K562 (cell line): ENCODE measurements around the gene DPEP3. TPM values are rescaled to one million over a fixed set of nuclear protein-coding genes. Genes with fewer than 3 reads are reported as not detected.

Experiments
- ATAC-seq: fragments of 200-7000 bp; cut with Tn5 transposase; 3 replicates; pipeline ENCODE4 v1.9.1; 2020; ENCODE audit warnings: moderate library complexity
- BruUV-seq: library from RNA; stranded (reverse); fragments of 400-500 nt; replicated peaks from 2 replicates; lab custom pipeline; 2021; lab: Mats Ljungman, UMichigan
- CTCF ChIA-PET: fragments of 300-600 bp; formaldehyde crosslinking; extraction: SDS; loops from one replicate; lab custom pipeline; 2021; ENCODE audit warnings: low intra/inter-chr PET ratio; lab: Yijun Ruan, JAX
- POLR2A ChIA-PET: fragments of 300-600, 350-650 bp; sonication (Branson Sonifier 250); formaldehyde crosslinking; extraction: SDS; loops from one replicate; lab custom pipeline; 2021; ENCODE audit warnings: antibody characterized with exemption, inconsistent platforms; lab: Yijun Ruan, JAX
- DNase-seq, 4 experiments: peaks; one replicate each; pipeline versions ENCODE4 v3.0.0 to v3.0.0-alpha.2; 2011 to 2018; ENCODE audit warnings: low spot score in 3 of 4, mixed read lengths in 3 of 4; ENCODE audit errors: extremely low read depth in 1 of 4
- FAIRE-seq: peaks from 2 replicates; lab custom pipeline; 2011; peaks lifted over from hg19 to GRCh38; lab: Jason Lieb, UNC
- H2AFZ ChIP-seq: 2 replicates; pipeline ENCODE4 v1.6.0; 2011; ENCODE audit warnings: low read depth, low read length, control low read depth, inconsistent platforms
- H3K27ac ChIP-seq: fragments of 200-600 bp; 3 replicates; pipeline ENCODE4 v1.8.0; 2011; ENCODE audit warnings: low read depth, mild to moderate bottlenecking, control low read depth, inconsistent platforms, low read length, moderate library complexity, mixed read lengths; ENCODE audit errors: extremely low read depth
- H3K27me3 ChIP-seq, 2 experiments: fragments of 300-600 bp in 1 of 2; 2 replicates in 1 of 2; 3 replicates in 1 of 2; pipeline versions ENCODE4 v1.6.0 to v1.8.0; 2011; ENCODE audit warnings: inconsistent platforms in 2 of 2, low read length in 2 of 2, mild to moderate bottlenecking in 1 of 2, mixed read lengths in 1 of 2, moderate library complexity in 1 of 2; ENCODE audit not compliant: control insufficient read depth in 2 of 2, insufficient read depth in 2 of 2
- H3K36me3 ChIP-seq: fragments of 300-600 bp; 3 replicates; pipeline ENCODE4 v1.8.0; 2011; ENCODE audit warnings: mild to moderate bottlenecking, low read length, inconsistent platforms; ENCODE audit not compliant: control insufficient read depth, insufficient read depth
- H3K4me1 ChIP-seq, 2 experiments: fragments of 200-600 bp in 1 of 2; replicated peaks in 1 of 2; 2 replicates in 1 of 2; 3 replicates in 1 of 2; pipeline versions ENCODE4 v1.5.1 to v1.8.0; 2011; ENCODE audit warnings: inconsistent platforms in 2 of 2, low read length in 2 of 2, mild to moderate bottlenecking in 1 of 2, mixed read lengths in 1 of 2, moderate library complexity in 1 of 2; ENCODE audit not compliant: control insufficient read depth in 2 of 2, insufficient read depth in 2 of 2
- H3K4me2 ChIP-seq: 2 replicates; pipeline ENCODE4 v1.6.1; 2011; ENCODE audit warnings: low read length, control low read depth, inconsistent platforms, mixed read lengths; ENCODE audit not compliant: insufficient read depth
- H3K4me3 ChIP-seq: fragments of 200-600 bp; sonication (generic), shearing (Covaris generic); 2 replicates; pipeline ENCODE4 v1.5.1; 2016; ENCODE audit warnings: control low read depth, inconsistent platforms
- H3K79me2 ChIP-seq: fragments of 200-600 bp; 3 replicates; pipeline ENCODE4 v1.8.0; 2011; ENCODE audit warnings: low read length, inconsistent platforms; ENCODE audit not compliant: control insufficient read depth, insufficient read depth
- H3K9ac ChIP-seq, 2 experiments: 2 replicates each; pipeline versions ENCODE4 v1.6.0 to v1.6.1; 2011; ENCODE audit warnings: low read depth in 2 of 2, low read length in 2 of 2, control low read depth in 1 of 2, inconsistent platforms in 1 of 2, mild to moderate bottlenecking in 1 of 2, mixed read lengths in 1 of 2; ENCODE audit not compliant: insufficient read depth in 1 of 2
- H3K9me1 ChIP-seq: one replicate; pipeline ENCODE4 v1.6.0; 2011; ENCODE audit warnings: inconsistent platforms, mild to moderate bottlenecking, low read length, moderate library complexity; ENCODE audit not compliant: control insufficient read depth, insufficient read depth
- H3K9me3 ChIP-seq: replicated peaks from 2 replicates; pipeline ENCODE4 v1.5.1; 2011; ENCODE audit warnings: low read depth, low read length, inconsistent platforms; ENCODE audit not compliant: control insufficient read depth, insufficient read depth
- H4K20me1 ChIP-seq: replicated peaks from 2 replicates; pipeline ENCODE4 v1.6.1; 2011; ENCODE audit warnings: low read length, inconsistent platforms, mixed read lengths; ENCODE audit not compliant: control insufficient read depth, insufficient read depth
- CTCF ChIP-seq, 3 experiments: IDR thresholded peaks in 2 of 3; conservative IDR thresholded peaks in 1 of 3; 2 replicates each; pipeline ENCODE4 v1.5.1; 2011 to 2012; ENCODE audit warnings: low read length in 3 of 3, mild to moderate bottlenecking in 3 of 3, control low read depth in 2 of 3, improper control_type of control experiment in 1 of 3, inconsistent platforms in 1 of 3, low read depth in 1 of 3, mixed read lengths in 1 of 3, moderate library complexity in 1 of 3; ENCODE audit not compliant: insufficient read depth in 2 of 3
- HNRNPL ChIP-seq: fragments of 200-400 bp; formaldehyde crosslinking; IDR thresholded peaks from 2 replicates; pipeline ENCODE4 v1.6.1; 2017; ENCODE audit warnings: low read depth, mild to moderate bottlenecking, low read length
- IRF1 ChIP-seq: sonication (generic); formaldehyde crosslinking; IDR thresholded peaks from 2 replicates; pipeline ENCODE4 v1.8.0; 2022; ENCODE audit warnings: missing genetic modification reagents, mild to moderate bottlenecking, borderline replicate concordance
- NFATC3 ChIP-seq: fragments of 450-650 bp; IDR thresholded peaks from 2 replicates; pipeline ENCODE4 v1.6.1; 2017; ENCODE audit warnings: mild to moderate bottlenecking
- PHB ChIP-seq: fragments of 250-450 bp; sonication (Bioruptor Pico); IDR thresholded peaks from 2 replicates; pipeline ENCODE4 v1.5.0; 2021
- PHTF2 ChIP-seq: fragments of 250-450 bp; sonication (Bioruptor Pico); IDR thresholded peaks from 2 replicates; pipeline ENCODE4 v1.5.0; 2021; ENCODE audit warnings: mild to moderate bottlenecking
- PRPF4 ChIP-seq: fragments of 200-400 bp; formaldehyde crosslinking; IDR thresholded peaks from one replicate; pipeline ENCODE4 v1.6.1; 2017; ENCODE audit warnings: low read length, low read depth, mild to moderate bottlenecking; ENCODE audit not compliant: insufficient read depth, poor library complexity, severe bottlenecking
- SMAD2 ChIP-seq: fragments of 150-350 bp; IDR thresholded peaks from 2 replicates; pipeline ENCODE4 v1.6.1; 2014; ENCODE audit warnings: low read depth, mild to moderate bottlenecking, low read length
- SPI1 ChIP-seq: IDR thresholded peaks from 2 replicates; pipeline ENCODE4 v1.6.1; 2011; ENCODE audit warnings: low read depth, low read length, control low read depth, borderline replicate concordance
- TEAD1 ChIP-seq, 2 experiments: fragments of 450-650 bp in 1 of 2; sonication (generic) in 1 of 2; formaldehyde crosslinking; IDR thresholded peaks; 2 replicates each; pipeline versions ENCODE4 v1.4.0 to v1.8.0; 2020 to 2022; ENCODE audit warnings: mild to moderate bottlenecking in 2 of 2, missing genetic modification reagents in 1 of 2
- TEAD4 ChIP-seq, 2 experiments: sonication (generic) in 1 of 2; formaldehyde crosslinking in 1 of 2; IDR thresholded peaks; 2 replicates each; pipeline versions ENCODE4 v1.6.1 to v1.8.0; 2012 to 2022; ENCODE audit warnings: borderline replicate concordance in 1 of 2, inconsistent platforms in 1 of 2, low read length in 1 of 2, mild to moderate bottlenecking in 1 of 2, missing genetic modification reagents in 1 of 2
- YBX1 ChIP-seq: fragments of 450-650 bp; IDR thresholded peaks from 2 replicates; pipeline ENCODE4 v1.7.1; 2016; ENCODE audit warnings: mild to moderate bottlenecking
- ZMIZ1 ChIP-seq, 2 experiments: fragments of 150-350 bp in 1 of 2; IDR thresholded peaks; 2 replicates each; pipeline ENCODE4 v1.6.1; 2012 to 2016; ENCODE audit warnings: low read depth in 2 of 2, low read length in 2 of 2, mild to moderate bottlenecking in 1 of 2, moderate library complexity in 1 of 2
- ZNF445 ChIP-seq: fragments of 250-450 bp; sonication (Bioruptor Pico); IDR thresholded peaks from 2 replicates; pipeline ENCODE4 v1.4.0; 2020; ENCODE audit warnings: low read depth, mild to moderate bottlenecking, moderate library complexity
- ZNF830 ChIP-seq: fragments of 250-450 bp; sonication (Bioruptor Pico); IDR thresholded peaks from 2 replicates; pipeline ENCODE4 v1.5.0; 2021; ENCODE audit warnings: mild to moderate bottlenecking
- WGBS: fragments of 100-300 bp; shearing (Covaris generic); methylation state at CpG from one replicate; pipeline ENCODE4 v1.1.6; 2016; ENCODE audit warnings: low coverage, mixed read lengths; ENCODE audit not compliant: insufficient coverage; ENCODE audit errors: missing lambda C conversion rate; 5-methylcytosine and 5-hydroxymethylcytosine counted together
- in situ Hi-C: fragments of 300-500 bp; cut with MboI; formaldehyde crosslinking; loops from 4 replicates; pipeline ENCODE4 v1.15.0; 2018; ENCODE audit warnings: inconsistent platforms, mixed read lengths
- intact Hi-C: fragments of 100-400 bp; cut with micrococcal nuclease; formaldehyde crosslinking; loops from 2 replicates; pipeline ENCODE4 v1.14.2; 2022
- polyA plus RNA-seq, 8 experiments: library from polyadenylated mRNA; depleted of rRNA in 4 of 8; stranded (reverse) in 5 of 8; unstranded in 3 of 8; fragments of >200 nt; fragmentation: Nextera tagmentation in 2 of 8; fragmentation: Illumina TruSeq in 1 of 8; extraction: Ambion mirVana in 2 of 8; extraction: Trizol in 1 of 8; gene quantifications; 2 replicates each; pipeline versions ENCODE4 v1.2.1 to v1.2.3, GENCODE V29; 2011 to 2014; ENCODE audit warnings: inconsistent platforms in 1 of 8, missing spikeins in 1 of 8
- total RNA-seq, 7 experiments: library from RNA; depleted of rRNA in 6 of 7; stranded (reverse); fragments of >200 nt in 6 of 7; fragmentation: Illumina TruSeq in 2 of 7; extraction: Trizol in 2 of 7; gene quantifications; 2 replicates each; pipeline versions ENCODE4 v1.2.1 to v1.2.3, GENCODE V29; 2011 to 2021; ENCODE audit warnings: low replicate concordance in 1 of 7

Gene DPEP3
- total and polyA plus RNA-seq, 9 of the 15 experiments (the other 6 are each of a cell fraction or from before 2014, with no cell fraction given): not detected

- H3K4me1 ChIP-seq: peaks cover 12 to 60% of the 10 kb centered on the region in 2 experiments; a peak in 4 of 5 replicates
- H2AFZ ChIP-seq: no peak within 1 kb of the TSS
- no peak for ATAC-seq
- FAIRE-seq: no peak
- H3K27ac ChIP-seq: no peak within 1 kb of the TSS
- H3K36me3 ChIP-seq: peaks cover 24% of the 10 kb centered on the region; the same call in 2 of the 3 replicates
- peak within 1 kb of the TSS in 1 of 2 experiments; percentile 83; a peak in 2 of 4 replicates for H3K9ac ChIP-seq
- in situ Hi-C loops (no loop called here), intact Hi-C loops (loop anchor here (10.0 kb wide), 1 partner anchor 407 kb away; the partner anchor contains the start of gene RIPOR1)
- POLR2A ChIA-PET: interaction anchor here (0.9 to 2.5 kb wide), 3 partner anchors 10 to 40 kb away, joined by 3 to 8 read pairs (median 4); no protein-coding TSS in a partner anchor
- no peaks in the 10 kb centered on the region for H3K9me3 ChIP-seq
- H3K27me3 ChIP-seq: no peaks in the 10 kb centered on the region
- BruUV-seq: no TSS peak
- H3K9me1 ChIP-seq: no peaks in the 10 kb centered on the region
- no peak within 1 kb of the TSS for H3K4me3 ChIP-seq
- CTCF ChIA-PET: no interaction called here
- H4K20me1 ChIP-seq: no peaks in the 10 kb centered on the region; the same call in 1 of the 2 replicates
- no peak within 1 kb of the TSS for H3K4me2 ChIP-seq
- peaks cover 35% of the 10 kb centered on the region for H3K79me2 ChIP-seq
- DNase-seq: no peak
- WGBS: 75% methylated on average over 14 of the region's 15 CpGs
- TF ChIP-seq SMAD2 (no peak), ZNF445 (CRISPR knock-in tag) (no peak), NFATC3 (no peak), IRF1 (CRISPR knock-in tag) (no peak), CTCF (IDR thresholded peaks at IDR 0.05 in 2 of 3, conservative IDR thresholded peaks at IDR 0.05 in 1 of 3; ENCODE audit: insufficient read depth in 2 of 3, low read depth in 1 of 3, low read length in 3 of 3) (peak in 2 of 3 experiments; percentile 6 to 14; a peak in 1 of 6 replicates), ZNF830 (CRISPR knock-in tag) (no peak), ZMIZ1 (IDR thresholded peaks at IDR 0.05; ENCODE audit: low read depth in 2 of 2, low read length in 2 of 2) (no peak), SPI1 (no peak), TEAD1 (CRISPR knock-in tag; IDR thresholded peaks at IDR 0.05) (peak in 1 of 2 experiments; percentile 97; a peak in 2 of 4 replicates), PHB (no peak), TEAD4 (IDR thresholded peaks at IDR 0.05; ENCODE audit: low read length) (peak; percentile 44; the same call in 1 of the 2 replicates), TEAD4 (CRISPR knock-in tag; IDR thresholded peaks at IDR 0.05; ENCODE audit: borderline replicate concordance) (no peak), YBX1 (no peak), HNRNPL (no peak), PRPF4 (no peak), PHTF2 (CRISPR knock-in tag) (no peak)
Observed at GRCh38 chr16:67931712-67932461, 48.4 kb downstream of the DPEP3 start, which contains the start of gene CTRL. CTRL (minus strand) TSS chr16:67931862; CDS start chr16:67931852, 10 bp downstream.
